NCI-H748 (cell line): ENCODE data around the gene SH3BP5.

ENCODE experiments used
- DNase-seq: peaks from one replicate; lab custom pipeline; 2025; ENCODE audit not compliant: unreplicated experiment; lab: John Stamatoyannopoulos, UW

Gene SH3BP5

DNA sequence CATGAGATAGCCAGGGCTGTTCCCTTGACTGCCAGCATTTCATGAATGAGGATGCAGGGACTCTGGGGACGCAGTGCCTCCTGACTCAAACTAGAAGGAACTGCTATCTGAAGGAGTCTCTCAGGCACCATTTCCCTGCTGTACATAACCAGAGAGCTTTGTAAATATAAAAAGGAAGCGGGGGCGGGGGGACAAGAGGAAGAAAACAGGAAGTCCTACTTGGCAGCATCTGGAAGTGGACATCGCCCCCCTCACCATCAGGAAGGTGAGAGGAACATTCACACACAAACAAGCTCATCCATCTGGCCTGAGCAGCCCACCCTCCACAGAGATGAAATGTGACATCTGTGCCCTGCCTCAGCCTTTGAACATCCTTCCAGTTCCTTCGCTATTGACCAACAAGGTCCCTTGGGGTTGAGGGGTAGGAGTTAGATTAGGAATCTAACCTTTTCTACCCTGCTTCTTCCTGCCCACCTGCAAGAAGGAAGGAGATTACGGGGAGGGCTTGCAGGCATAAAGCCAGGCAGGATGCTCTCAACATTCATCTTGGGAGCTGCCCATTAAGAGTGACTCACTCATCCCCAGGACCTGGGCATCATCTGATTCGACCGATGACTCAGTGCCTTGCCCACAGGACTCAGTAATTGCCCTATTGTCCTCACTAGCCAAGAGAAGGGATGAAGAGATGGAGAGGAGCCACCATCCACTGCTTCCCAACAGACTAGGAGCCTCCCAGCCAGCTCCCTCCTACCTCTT, 31.9 kb downstream of the SH3BP5 start:
- no peak for DNase-seq

GRCh38 chr3:15299036-15299435, 33.4 kb downstream of the SH3BP5 start:
- no peak for DNase-seq

DNA sequence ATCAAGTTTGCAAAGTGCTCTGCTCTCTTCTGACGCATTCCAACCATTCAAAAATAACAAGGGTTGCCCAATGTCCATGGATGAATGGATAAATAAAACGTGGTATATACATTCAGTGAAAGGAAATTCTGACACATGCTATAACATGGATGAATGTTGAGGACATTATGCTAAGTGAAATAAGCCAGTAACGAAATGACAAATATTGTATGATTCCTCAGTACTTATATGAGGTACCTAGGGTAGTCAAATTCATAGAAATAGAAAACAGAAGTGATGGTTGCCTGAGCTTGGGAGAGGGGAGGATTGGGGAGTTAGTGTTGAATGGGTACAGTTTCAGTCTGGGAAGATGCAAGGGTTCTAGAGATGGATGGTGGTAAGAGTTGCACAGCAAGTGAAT, 33.9 kb downstream of the SH3BP5 start:
- DNase-seq, result no peak

- DNase-seq, result no peak
Measured at GRCh38 chr3:15297608-15298350, 34.6 kb downstream of the SH3BP5 start.

DNA sequence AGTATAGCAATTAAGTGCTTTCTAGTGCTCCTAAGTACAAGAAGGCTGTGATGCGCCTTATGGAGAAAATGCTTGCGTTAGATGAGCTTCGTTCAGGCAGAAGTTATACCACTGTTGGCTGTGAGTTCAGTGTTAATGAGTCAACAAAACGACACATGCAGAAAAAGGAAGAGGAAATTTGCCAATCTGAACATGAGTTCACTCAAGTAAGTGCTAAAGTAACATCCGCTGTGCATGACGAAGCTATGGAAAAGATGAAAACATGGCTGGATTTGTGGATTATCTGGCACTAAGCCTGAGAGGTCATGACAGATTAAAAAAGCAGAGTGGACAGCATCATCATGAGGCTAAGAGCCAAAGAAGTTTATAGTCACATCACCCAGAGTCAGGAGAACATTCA, 36.9 kb downstream of the SH3BP5 start:
- DNase-seq, result no peak

DNA sequence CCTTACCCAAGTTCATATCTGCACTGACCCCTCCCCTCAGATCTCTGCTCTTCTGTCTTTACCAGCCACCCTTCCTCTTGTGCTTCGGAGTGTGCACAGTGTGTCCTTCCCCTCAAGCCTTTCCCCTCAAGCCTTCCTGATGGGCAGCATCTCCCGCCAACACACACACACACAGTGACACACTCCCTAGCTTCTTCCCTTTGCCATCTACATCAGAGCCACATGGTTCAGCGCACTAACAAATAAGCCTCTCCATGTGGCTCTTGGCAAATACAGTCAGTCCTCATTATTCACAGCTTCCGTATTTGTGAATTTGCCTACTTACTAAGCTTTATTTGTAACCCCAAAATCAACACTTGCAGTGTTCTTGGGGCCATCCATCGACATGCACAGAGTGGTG, 37.5 kb downstream of the SH3BP5 start:
- no peak for DNase-seq

DNA sequence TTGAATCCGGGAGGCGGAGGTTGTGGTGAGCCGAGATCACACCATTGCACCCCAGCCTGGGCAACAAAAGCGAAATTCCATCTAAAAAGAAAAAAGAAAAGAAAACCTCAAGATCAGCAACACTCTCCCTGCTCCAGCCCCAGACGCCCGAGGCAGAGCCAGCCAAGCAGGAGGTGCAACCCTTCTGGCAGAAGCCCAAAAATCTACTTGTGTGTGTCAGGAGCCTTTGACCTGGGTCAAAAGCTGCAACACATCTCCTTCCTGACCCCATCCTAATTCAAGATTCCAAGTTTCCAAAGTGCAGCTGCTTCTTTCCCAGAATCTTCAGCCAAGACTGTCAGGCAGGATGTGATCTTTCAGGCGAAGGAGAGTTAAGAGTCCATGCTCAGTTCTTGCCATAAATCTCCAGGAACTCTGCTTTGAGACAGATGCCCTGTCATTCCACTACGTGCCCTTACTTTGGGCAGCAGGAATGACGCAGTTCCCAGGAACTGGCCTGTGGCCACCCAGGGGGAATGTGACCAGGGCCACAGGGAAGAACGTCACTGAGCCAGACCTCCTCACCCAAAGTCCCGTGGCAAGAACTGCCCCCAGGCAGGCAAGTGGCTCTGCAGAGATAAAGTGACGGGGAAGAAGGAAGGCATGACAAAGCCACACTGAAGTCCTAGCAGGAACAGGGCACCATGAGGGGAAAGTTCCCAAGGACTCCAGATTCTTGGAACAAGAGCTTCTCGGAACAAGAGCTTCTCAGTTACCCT, 39.4 kb downstream of the SH3BP5 start:
- no peak for DNase-seq

DNA sequence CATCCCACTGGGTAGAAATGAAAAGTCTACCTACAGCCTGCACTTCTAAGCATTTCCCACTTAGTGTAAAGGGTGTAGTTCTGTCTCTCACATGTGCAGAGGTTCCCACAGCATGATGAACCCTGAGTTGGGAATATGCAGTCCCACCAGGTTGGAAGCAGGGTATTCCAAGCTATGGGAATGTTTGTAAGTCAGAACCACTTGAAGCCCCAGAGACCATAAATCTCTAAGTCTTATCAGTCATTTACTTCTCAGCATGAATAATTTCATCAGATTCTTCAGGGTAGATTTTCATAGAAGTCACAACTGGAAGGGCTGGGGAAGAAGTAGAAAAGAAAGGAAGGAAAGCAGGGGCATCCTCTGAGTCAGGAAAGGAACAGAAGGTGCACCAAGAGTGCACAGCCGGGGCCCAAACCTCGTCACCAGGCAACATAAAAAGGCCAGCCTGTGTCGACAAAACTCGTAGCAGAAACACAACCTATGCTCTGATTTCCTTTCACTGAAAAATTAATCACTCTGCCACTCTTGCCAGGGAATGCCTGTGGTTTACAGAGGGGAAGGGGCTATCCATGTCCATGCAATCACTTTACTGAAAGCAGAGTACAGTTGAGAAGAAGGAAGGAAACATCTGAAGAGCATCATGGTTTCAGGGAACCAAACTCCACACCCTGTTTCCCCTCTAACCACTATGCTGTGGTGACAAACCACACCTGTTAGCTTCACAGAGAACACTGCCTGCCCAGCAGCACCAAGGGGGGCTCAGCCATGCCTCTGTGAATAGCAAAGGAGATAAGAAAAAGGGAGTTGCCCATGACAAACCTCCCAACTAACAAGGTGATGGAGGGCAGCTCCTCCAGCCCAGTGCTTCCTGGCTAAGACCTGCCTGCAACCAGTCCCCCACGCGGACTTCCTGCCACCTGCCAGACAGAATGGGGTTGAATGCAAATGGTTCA, 40.5 kb downstream of the SH3BP5 start:
- no peak for DNase-seq

- DNase-seq, result no peak
Measured at GRCh38 chr3:15290736-15291135, 41.6 kb downstream of the SH3BP5 start.

DNA sequence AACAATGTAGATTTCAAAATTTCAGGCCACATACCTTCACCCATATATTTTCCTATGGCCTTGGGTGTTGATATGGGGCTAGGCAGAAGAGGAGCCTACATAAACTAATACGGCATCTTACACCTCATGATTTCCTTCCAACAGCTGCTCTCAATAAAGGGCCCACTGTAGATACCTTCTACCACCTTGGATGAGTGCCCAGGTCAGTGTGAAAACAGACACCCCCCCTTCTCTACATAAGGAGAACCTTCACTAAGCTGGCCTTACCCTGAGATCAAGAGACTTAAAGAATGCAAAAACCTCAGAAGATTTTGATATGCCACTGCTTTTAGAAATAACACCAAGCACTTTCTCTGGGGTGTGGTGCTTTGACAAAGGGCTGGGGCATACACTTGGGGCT, 42.7 kb downstream of the SH3BP5 start:
- DNase-seq, result no peak

DNA sequence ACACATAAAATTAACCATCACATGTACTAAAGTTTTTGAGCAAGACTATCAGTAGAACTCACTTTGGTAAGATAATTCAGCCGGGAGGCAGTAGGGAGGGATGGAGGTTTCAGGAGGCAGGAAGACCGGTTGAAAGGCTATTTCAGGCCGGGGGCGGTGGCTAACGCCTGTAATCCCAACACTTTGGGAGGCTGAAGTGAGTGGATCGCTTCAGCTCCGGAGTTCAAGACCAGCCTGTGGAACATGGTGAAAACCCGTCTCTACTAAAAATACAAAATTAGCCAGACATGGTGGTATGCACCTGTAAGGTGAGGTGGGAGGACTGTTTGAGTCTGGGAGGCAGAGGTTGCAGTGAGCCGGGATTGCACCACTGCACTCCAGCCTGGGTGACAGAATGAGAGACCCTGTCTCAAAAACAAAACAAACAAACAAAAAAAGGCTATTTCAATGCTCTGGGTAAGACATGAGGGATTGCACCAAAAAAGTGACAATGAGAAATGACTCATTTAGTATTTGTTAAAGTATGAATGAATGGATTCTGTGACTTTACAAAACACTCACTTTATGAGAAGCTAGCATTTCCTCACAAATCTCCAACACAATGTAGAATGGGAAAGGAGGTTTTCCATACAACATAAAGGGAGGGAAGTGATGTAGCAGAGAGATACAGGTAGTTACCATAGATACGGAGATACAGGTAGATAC, 43.9 kb downstream of the SH3BP5 start:
- no peak for DNase-seq

DNA sequence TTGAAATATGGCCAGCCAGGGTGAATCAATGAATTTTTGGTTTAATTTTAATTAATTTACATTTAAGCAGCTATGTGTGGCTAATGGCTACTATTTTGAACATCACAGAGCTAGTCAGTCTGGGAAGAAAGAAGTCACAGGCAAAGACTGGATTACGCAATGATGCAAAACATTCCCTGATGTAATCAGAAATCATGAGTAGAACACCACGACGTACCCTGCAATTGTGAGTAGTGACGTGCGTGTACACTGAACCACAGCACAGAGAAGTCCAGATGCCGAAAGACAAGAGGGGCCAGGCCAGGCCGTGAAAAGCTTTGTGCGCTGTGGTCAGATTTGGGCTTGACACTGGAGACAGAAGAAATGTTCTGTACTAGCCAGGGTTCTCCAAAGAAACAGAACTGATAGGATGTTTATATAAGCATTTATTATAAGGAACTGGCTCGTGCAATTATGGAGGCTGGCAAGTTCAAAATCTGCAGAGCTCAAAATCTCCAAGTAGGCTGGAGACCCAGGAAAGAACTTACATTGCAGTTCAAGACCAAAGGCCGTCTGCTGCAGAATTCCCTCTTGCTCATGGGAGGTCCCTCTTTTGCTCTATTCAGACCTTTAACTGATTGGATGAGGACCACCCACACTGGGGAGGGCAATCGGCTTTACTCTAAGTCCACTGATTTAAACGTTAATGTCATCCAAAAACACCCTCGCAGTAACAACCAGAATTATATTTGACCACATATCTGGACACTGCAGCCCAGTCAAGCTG, 44.6 kb downstream of the SH3BP5 start:
- no peak for DNase-seq

GRCh38 chr3:15286022-15286421, 46.4 kb downstream of the SH3BP5 start:
- no peak for DNase-seq

- peak; percentile 89 for DNase-seq
Measured at GRCh38 chr3:15284121-15284889, 48.1 kb downstream of the SH3BP5 start.

DNA sequence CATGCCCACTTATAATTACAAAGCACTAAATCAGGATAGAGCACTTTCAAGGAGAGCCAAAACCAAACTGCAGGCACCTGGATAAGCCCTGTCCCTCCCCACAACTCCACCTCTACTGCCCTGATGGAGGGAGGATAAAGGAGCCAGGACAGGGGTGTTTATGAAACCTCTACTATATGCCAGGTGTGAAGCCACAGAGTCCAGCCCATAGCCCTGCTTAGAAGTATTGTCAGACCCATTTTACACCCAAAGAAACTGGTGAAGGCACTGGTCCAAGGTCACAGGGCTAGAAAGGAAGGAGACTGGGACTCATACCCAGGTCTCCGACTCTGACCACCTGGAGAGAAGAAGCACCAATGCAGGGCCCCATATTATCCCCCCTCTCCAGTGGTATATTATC, 48.7 kb downstream of the SH3BP5 start:
- no peak for DNase-seq

DNA sequence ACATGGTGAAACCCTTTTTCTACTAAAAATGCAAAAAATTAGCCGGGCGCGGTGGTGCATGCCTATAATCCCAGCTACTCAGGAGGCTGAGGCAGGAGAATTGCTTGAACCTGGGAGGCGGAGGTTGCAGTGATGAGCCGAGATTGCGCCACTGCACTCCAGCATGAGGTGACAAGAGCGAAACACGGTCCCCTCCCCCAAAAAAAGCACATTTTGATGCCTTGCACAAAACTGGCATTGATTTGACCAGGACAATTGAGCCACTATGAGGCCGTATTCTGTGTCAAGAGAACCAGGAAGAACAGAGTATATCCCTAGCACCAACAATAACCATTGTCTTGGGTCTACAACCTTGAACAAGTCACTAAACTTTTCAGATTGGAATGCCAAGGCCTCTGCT, 50.6 kb downstream of the SH3BP5 start:
- DNase-seq, result no peak

DNA sequence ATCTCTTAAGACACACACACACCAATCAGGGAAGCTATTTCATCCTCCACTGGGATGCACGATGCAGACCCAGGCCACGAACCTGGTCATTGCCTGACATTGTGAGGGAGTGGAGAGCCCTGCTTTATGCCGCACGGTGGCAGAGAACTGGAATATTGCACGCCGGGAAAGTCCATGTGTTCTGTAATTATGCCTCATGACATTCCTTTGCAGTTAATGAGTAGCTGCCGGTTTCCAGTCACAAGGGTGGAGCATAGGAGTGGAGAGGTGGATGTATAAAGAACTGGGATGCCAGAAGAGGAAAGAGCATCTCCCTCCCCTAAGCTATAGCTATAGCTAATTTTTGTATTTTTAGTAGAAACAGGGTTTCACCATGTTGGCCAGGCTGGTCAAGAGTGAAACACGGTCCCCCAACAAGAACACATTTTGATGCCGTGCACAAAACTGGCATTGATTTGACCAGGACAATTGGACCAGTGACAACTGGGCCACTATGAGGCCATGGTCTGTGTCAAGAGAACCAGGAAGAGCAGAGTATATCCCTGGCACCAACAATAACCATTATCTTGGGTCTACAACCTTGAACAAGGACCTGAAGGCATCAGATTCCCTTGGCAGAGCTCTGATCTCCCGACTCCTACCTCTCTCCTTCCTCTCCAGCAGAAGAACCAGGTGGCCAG, 51.4 kb downstream of the SH3BP5 start:
- no peak for DNase-seq
